SK-N-SH (cell line): Measurements from ENCODE around the gene LIN52.

Experiments
- ELF1 ChIP-seq: IDR thresholded peaks from 2 replicates; pipeline ENCODE4 v1.4.0; 2012
- EP300 ChIP-seq, 2 experiments: IDR thresholded peaks; 2 replicates each; pipeline versions ENCODE4 v1.4.0 to v1.6.1; 2012; ENCODE audit warnings: borderline replicate concordance in 1 of 2, low read depth in 1 of 2, low read length in 1 of 2
- RFX5 ChIP-seq: IDR thresholded peaks from 2 replicates; pipeline ENCODE4 v1.6.1; 2012; ENCODE audit warnings: mild to moderate bottlenecking, improper control_type of control experiment, low read length
- TAF1 ChIP-seq: IDR thresholded peaks from 2 replicates; pipeline ENCODE4 v1.6.1; 2012; ENCODE audit warnings: low read depth, mild to moderate bottlenecking, low read length, moderate library complexity, borderline replicate concordance
- TF ChIP-seq, protein P1 (sequence below): fragments of 200-600 bp; sonication (generic); IDR thresholded peaks from 2 replicates; pipeline ENCODE4 v1.6.1; 2017; ENCODE audit warnings: antibody characterized with exemption, mild to moderate bottlenecking, moderate library complexity
- TF ChIP-seq, protein P2 (sequence below): fragments of 150-350 bp; IDR thresholded peaks from 2 replicates; pipeline ENCODE4 v1.6.1; 2016; ENCODE audit warnings: mild to moderate bottlenecking, low read depth, low read length

DNA sequence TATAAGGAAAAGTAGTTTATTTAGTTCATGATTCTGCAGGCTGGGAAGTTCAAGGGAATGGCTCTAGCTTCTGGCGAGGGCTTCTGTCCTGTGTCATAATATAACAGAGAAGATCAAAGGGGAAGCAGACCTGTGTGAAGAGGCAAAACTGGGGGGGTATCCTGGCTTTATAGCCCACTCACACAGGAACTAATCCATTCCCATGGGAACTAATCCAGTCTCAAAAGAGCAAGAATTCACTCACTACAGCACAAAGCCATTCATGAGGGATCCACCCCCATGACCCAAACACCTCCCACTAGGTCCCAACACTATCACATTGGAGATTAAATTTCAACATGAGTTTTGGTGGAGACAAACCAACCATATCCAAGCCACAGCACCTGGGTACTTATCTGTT is 7.4 kb upstream of the LIN52 start:
- TF ChIP-seq RFX5 = no peak
- TF ChIP-seq, protein P1, sequence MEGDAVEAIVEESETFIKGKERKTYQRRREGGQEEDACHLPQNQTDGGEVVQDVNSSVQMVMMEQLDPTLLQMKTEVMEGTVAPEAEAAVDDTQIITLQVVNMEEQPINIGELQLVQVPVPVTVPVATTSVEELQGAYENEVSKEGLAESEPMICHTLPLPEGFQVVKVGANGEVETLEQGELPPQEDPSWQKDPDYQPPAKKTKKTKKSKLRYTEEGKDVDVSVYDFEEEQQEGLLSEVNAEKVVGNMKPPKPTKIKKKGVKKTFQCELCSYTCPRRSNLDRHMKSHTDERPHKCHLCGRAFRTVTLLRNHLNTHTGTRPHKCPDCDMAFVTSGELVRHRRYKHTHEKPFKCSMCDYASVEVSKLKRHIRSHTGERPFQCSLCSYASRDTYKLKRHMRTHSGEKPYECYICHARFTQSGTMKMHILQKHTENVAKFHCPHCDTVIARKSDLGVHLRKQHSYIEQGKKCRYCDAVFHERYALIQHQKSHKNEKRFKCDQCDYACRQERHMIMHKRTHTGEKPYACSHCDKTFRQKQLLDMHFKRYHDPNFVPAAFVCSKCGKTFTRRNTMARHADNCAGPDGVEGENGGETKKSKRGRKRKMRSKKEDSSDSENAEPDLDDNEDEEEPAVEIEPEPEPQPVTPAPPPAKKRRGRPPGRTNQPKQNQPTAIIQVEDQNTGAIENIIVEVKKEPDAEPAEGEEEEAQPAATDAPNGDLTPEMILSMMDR = no peak
- no peak for TF ChIP-seq EP300 (IDR thresholded peaks at IDR 0.05; ENCODE audit: borderline replicate concordance in 1 of 2, low read depth in 1 of 2, low read length in 1 of 2)
- no peak for TF ChIP-seq ELF1
- TF ChIP-seq, protein P2, sequence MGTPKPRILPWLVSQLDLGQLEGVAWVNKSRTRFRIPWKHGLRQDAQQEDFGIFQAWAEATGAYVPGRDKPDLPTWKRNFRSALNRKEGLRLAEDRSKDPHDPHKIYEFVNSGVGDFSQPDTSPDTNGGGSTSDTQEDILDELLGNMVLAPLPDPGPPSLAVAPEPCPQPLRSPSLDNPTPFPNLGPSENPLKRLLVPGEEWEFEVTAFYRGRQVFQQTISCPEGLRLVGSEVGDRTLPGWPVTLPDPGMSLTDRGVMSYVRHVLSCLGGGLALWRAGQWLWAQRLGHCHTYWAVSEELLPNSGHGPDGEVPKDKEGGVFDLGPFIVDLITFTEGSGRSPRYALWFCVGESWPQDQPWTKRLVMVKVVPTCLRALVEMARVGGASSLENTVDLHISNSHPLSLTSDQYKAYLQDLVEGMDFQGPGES = no peak
- no peak for TF ChIP-seq TAF1
